GM18861 (cell line): Measurements from ENCODE around the gene DECR2.
"Not testable (repeated sequence)": the region's sequence is repeated elsewhere in the genome, so short reads cannot be mapped to it uniquely, and the experiment has no call there.

Experiments
- ATAC-seq: cut with Tn5 transposase; IDR thresholded peaks from one replicate; pipeline ENCODE4 v1.9.1; 2021; ENCODE audit not compliant: unreplicated experiment

DECR2 gene

DNA sequence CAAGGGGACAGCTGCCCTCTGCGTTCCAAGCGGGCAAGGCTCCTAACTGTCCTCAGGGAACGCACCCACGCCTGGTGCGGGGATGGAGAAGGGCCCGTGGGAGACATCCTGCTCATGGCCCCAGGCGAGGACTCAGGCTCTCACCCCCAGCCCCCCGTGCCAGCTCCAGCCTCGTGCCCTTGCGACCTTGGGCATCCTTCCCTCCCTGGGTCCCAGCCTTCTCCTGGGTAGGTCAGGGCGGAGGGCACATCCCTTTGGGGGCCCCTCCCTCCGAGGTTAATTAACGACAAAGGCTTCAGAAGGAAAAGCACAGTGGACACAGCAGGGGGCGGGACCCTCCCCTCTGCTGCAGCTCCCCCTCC lies 22.9 kb upstream of the DECR2 start:
- ATAC-seq = no peak

DNA sequence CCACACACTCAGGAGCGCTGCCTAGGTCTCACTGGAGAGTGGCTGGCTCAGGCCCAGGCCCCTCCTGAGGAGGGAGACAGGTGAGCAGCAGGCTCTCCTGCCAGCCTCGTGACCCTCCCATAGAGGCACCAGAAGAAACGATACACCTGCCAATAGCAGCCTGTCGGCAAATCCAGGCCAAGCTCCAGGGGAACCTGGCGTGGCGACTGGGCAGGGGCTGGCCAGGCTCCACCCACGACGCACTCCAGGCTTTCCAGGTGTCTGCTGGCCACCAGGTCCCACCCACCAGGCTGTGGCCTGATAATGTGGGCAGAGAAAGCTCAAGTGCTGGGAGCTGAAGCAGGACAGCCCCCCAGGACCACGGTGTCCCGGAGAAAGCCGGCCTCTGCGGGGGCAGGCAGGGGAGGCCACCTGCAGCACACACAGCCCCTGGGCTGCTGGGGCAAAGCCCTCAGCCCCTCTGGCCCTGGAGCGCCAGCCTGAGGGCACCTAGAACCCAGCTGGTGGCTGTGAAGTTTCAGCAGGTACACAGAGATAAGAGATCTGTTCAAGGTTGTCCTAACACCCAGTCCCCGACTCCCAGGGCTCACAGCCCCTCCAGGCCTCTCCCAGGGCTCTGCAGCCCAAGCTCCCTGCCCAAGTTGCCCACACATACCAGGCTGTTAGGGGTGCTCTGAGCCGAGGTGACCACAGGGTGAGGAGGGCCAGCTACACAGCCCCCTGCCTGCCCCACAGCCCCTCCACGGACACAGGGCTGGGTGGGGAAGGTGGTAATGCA lies 22.3 kb upstream of the DECR2 start:
- ATAC-seq = no peak

DNA sequence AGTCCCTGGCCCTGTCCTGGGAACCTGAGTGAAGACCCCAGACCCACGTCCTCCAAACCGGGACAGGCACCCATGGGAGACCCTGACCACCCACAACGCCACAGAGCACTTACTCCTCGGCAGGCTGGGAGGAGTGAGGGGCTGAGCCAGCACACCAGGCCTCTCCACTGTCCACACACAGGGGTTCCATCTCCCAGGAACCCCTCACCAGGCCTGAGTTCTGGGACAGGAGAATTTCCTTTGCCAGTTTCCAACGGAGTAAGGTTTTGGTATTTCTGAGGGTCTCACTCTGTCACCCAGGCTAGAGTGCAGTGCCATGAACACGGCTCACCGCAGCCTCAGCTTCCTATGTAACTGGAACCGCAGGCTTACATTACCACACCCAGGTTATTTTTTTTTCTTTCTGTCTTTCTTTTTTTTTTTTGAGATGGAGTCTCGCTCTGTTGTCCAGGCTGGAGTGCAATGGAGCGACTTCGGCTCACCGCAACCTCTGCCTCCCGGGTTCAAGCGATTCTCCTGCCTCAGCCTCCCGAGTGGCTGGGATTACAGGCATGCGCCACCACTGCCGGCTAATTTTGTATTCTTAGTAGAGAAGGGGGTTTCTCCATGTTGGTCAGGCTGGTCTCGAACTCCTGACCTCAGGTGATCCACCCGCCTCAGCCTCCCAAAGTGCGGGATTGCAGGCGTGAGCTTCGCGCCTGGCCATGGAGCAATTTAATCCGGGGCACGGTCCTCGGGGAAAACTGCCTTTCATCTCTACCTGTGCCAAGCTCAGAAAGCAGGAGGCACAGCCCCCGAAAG lies 21.5 kb upstream of the DECR2 start:
- ATAC-seq = no peak

DNA sequence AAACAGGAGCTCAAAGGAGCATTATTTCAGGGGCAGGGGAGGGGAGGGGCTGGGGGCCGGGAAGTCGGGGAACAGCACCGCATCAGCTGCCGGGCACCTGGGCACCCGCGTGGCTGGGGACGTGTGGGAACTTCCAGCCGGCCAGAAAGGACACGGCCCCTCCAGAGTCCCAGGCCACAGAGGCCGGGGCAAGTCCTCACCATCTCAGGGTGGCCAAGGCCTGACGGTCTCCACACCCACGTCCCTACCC lies 21.0 kb upstream of the DECR2 start:
- ATAC-seq = no peak

DNA sequence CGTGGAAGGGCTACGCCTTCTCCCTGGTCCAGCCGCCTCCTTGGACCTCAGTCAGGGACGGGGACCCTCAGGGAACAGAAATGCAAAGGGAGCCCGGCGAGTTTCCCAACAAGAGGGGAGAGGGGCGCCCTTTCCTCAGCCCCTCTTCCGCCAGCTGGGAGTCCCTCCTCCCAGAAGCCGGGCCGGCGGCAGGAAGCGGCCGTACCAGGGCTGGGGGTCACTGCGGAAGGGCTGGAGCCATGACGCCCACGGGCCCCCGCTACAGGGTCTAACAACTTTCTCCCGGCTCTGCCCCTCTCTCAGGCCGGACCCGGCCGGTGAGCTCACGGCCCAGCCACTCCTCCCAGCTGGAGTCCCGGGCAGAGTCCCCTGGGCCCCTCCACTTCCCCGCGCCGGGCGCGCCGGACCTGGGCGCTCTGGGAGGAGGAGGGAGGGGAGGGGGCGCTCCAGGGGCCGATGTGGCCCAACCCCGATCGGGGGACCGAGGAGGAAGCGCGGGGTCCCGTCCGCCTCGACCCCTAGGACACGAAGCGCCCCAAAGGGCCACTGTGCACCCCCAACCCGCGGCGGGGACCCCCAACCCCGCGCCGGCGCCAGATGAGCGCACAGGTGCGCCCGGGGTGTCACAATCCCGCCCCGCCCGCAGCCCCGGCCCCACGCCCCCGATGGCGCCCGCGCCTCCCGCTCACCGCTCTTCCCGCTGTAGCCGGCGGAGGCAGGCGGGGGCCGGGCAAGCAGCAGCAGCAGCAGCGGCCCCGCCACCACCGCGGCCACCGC lies 20.5 kb upstream of the DECR2 start:
- no peak for ATAC-seq

DNA sequence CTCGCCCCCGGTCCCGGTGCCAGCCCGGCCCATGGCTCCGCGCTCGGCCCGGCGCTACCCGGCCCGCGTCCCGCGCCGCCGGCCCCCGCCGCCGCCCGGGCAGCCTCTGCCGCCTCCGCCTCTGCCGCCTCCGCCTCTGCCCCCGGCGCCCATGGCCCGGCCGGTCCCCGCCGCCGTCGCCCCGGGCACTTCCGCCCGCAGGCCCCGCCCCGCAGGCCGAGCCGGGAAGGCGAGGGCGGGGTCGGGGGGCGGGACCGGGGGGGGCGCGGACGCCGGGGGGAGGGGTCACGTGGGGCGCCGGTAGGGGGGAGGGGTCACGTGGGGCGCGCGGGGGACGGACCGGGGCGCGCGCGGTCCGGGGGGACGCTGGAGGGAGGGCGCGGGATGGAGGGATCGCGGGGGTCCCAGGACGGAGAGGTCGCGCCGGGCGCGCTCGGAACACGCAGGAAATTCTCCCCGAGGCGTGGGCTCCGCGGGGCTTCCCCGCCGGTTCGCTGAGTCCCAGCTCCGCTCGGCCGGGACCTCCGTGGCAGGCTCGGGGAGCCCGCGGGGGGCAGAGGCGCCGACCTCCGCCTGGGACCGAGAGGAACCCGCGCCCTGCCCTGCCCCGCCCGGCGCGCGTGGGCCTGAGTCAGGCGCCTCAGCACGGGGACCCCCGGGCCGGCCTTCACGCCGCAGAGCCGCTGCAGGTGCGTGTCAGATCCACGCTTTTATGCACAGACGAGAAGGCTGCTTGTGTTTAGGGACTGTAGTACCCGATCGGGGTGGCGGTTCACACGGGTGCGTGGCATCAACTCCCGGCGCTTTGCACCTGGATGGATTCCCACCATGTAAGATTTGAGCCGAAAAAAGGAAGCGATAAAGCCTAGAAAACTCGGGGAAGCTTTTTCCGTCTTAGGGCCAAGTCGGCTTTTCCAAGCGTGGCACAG lies 19.6 kb upstream of the DECR2 start, which contains the start of gene PGAP6:
PGAP6 (minus strand) TSS at position 190 of the 929 bp plus-strand sequence; CDS start at position 33, 157 bp downstream.
- no peak for ATAC-seq

DNA sequence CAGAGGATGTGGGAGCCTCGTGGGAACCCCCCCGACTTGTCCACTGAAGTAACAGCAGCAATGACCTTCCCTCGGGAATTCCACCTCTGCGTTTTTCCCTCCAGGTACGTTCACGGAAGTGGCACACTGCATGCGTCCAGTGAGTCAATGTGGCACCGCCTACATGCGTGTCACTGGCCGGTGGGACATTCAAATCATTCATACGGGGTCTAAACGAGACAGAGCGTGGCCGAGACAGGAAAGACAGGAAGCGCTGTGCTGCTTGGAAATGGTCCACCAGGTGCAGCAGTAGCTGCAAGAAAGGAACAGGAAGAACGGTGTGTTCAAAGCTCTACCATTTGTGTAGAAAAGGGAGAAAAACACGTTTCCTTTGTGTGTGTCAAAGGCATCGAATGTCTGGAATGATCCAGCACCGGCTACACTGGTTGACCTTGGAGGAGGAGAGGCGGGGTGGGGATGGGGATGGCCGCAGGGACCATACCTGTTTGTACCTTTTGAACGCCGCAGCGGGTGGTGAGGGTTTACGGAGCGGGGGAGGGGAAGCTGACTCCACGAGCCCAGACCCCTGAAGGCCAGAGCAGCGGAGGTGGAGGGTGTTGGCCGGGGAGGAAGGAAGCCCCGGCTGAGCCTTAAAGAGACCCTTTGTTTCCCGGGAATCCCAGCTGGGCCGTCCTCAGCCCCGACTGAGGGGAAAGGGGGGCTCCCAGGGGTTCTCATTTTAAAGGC lies 18.2 kb upstream of the DECR2 start:
- no peak for ATAC-seq

DNA sequence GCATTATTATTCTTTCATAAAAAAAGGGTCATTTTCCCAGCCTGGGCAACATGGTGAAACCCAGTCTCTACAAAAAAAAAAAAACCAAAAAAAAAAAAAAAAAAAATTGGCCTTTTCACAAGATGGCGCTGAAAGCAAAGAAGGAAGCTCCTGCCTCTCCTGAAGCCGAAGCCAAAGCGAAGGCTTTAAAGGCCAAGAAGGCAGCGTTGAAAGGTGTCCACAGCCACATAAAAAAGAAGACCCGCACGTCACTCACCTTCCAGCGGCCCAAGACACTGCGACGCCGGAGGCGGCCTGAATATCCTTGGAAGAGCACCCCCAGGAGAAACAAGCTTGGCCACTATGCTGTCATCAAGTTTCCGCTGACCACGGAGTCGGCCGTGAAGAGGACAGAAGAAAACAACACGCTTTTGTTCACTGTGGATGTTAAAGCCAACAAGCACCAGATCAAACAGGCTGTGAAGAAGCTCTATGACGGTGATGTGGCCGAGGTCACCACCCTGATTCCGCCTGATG lies 15.0 kb upstream of the DECR2 start:
- no peak for ATAC-seq

DNA sequence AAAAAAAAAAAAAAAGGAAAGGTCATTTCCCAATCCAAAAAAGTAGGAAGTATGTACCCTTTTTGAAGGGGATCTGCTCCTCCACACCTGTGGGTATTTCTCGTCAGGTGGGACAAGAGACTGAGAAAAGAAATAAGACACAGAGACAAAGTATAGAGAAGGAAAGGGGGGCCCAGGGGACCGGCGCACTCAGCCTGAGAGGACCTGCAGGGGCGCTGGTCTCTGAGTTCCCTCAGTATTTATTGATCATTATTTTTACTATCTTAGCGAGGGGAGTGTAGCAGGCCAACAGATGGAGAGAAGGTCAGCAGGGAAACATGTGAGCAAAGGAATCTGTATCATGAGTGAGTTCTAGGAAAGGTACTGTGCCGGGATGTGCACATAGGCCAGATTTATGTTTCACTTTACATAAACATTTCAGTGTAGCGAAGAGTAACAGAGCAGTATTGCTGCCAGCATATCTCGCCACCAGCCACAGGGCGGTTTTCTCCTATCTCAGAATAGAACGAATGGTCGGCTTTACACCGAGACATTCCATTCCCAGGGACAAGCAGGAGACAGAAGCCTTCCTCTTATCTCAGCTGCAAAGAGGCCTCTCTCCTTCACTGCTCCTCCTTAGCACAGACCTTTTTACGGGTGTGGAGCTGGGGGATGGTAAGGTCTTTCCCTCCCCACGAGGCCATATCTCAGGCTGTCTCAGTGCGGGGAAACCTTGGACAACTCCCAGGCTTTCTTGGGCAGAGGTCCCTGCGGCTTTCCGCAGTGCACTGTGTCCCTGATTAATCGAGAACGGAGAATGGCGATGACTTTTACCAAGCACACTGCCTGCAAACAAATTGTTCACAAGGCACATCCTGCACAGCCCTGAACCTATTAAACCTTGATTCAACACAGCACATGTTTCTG lies 13.7 kb upstream of the DECR2 start:
- ATAC-seq = not testable (repeated sequence)

DNA sequence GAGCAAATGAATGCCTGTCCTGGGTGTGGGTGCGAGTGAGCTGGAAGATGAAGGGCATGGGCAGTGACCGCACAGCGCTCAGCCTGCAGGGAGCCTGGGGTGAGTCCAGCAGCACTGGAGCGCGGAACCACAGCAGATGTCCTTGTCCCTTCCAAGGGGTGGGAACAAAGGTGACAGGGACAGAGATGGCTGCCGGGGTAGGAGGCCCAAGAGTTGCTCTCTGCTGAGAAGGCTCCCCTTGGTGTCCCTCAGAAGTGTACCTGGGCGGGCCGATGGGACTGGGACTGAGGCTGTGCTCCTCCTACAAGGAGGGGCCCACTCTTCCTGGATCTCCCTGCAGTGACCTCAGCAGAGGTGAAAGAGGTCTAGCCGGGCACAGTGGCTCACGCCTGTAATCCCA lies 12.3 kb upstream of the DECR2 start:
- no peak for ATAC-seq

DNA sequence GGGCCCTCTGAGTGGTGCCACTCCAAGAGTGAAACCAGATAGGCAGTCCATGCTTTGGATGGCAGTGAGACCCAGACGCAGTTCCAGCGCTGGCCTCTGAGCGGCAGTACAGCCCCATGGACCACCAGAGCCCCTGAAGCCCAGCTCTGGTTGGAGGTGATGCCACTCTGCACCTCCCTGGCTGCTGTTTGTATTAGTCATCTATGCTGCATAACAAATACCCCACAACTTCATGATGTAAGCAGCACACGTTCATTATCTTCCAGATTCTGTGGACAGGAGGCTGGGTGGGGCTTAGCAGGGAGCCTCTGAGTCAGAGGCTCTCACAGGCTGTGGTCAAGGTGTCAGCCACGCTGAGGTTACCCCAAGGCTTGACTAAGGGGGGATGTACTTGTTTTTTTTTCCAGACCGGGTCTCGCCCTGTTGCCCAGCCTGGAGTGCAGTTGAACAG lies 9.8 kb upstream of the DECR2 start:
- no peak for ATAC-seq

DNA sequence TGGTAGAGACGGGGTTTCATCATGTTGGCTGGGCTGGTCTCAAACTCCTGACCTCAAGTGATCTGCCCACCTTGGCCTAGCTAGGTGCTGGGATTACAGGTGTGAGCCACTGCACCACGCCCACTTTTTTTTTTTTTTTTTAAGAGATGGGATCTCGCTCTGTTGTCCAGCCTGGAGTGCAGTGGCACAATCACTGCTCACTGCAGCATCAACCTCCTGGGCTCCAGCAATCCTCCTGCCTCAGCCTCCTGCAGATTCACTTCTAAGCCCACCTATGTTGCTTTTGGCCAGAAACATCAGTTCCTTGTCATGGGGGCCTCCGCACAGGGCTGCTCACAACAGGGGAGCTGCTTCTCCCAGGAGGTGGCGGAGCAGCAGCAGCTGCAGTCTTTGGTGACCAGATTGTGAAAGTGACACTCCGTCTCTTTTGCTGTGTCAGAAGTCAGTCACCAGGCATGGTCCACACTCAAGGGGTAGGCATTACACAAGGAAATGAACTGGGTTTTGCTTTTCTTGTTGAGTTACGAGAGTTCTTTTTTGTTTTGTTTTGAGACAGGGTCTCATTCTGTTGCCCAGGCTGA lies 9.1 kb upstream of the DECR2 start:
- ATAC-seq = no peak

DNA sequence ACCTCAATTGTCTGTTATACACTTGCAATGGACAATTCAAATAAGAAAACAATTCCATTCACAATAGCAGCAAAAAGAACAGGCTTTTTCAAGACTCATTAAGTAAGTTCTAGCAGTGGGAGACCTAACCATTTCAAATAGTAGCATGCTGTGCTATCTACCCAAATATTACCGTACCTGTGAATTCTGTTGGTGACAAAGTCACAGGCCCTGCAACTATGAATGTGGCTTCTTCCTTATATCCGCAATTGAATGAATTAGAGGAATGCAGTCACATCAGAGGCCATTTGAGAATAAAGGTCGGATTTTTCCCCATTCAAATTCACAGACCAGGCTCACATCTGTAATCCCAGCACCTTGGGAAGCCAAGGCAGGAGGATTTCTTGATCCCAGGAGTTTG lies 5.5 kb upstream of the DECR2 start:
- ATAC-seq = no peak

DNA sequence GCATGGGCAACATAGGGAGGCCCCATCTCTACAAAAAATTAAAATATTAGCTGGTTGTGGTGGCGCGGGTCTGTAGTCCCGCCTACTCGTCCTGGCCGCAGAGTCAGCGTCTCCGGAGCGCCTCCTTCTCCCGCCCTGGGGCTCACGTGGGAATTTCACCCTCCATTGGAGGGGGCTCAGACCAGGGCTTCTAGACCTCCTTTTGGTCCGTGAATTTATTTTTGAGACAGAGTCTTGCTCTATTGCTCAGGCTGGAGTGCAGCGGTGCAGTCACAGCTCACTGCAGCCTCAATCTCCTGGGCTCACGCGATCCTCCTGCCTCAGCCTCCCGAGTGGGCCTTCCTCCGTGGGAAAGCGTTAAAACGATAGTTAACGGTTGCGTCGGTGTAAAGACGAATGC lies 5.1 kb upstream of the DECR2 start:
- ATAC-seq = no peak

DNA sequence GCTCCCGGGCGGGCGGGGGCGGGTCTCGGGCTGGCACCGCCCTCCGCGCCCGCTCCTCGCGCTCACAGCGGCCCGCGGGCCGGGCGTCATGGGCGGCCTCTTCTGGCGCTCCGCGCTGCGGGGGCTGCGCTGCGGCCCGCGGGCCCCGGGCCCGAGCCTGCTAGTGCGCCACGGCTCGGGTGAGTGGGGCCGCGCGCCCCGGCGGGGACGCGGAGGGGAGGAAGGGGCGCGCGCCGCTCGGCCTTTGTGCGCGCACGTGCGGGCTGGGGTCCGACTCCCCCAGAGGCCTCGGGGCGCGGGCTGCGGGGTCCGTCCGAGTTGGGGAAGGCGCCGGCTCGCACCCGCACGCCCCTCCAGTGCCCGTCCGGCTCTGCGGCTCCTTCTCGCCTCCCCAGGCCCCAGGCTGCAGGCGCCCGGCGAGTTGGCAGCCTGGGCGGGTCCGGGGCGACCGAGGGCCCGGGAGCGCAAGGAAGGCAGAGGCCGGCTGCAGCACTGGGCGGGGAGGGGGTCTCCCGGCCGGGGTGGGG lies 4.5 kb upstream of the DECR2 start, which contains the start of gene NME4:
NME4 (plus strand) TSS at position 65 of the 527 bp plus-strand sequence; CDS start at position 89, 24 bp downstream.
- no peak for ATAC-seq

DNA sequence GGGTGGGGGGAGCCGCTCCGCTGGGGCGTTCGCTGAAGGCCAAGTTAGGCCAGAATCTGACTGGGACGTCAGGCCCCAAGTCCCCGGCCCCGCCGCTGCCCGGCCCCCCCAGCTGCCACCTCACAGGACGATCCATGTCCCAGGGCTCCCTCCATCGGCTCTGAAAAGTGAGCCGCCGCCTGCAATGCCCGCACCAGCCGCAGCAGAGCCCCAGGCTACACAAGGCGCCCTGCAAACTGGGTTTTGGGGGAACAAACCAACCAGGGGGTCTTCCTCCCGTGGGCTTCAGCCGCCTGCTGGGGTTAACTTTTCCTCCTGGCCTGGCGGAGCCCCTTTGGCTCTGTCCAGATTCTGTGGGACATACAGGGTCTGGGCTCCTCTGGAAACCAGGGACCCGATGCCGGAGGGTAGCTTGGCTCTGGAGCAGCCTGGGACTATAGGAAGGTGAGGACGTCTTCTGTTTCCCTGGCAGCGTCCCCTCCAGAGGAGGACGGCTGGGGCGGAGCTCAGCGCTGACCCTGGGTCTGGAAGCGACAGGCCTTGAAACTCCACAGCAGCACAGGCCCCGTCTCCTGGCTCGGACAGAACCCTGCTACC lies 3.9 kb upstream of the DECR2 start:
- ATAC-seq = no peak

DNA sequence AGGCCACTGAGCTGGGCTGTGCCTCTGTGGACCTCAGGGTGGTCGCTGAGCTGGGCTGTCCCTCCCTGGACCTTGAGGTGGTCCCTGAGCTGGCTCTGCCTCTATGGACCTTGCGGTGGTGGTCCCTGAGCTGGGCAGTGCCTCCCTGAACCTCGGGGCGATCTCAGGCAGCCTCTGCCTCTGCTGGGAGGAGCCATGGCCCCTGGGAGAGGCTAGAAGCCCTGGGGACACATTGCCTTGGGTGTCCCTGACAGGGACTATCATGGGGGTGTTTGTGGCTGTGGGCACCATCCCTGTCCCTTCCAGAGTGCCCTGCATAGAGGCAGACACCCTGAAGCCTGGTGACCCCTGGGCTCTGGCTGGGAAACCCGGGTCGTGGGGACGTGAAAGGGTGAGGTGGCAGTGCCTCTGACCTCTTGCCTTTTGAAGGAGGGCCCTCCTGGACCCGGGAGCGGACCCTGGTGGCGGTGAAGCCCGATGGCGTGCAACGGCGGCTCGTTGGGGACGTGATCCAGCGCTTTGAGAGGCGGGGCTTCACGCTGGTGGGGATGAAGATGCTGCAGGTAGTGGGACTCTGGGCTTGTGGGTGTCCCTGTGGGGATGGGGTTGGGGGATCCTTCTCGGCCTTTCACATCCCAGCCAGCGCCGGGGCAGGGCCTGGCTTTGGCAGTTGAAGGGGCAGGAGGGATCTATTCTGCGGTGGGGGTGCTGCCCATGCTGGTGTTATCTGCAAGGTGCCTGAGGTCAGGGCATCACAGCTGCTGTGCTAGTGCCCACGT lies 2.9 kb upstream of the DECR2 start:
- no peak for ATAC-seq
